Mesodermal cell (in vitro differentiated cells): ENCODE results near the gene LDLRAD4.

ENCODE experiments used
- H3K27ac ChIP-seq: 2 replicates; pipeline ENCODE4 v1.7.0; 2013; ENCODE audit warnings: mild to moderate bottlenecking, low read depth, low read length, moderate library complexity; ENCODE audit not compliant: severe bottlenecking
- H3K36me3 ChIP-seq: 2 replicates; pipeline ENCODE4 v1.7.1; 2013; ENCODE audit warnings: mild to moderate bottlenecking, low read length, moderate library complexity; ENCODE audit not compliant: control insufficient read depth, insufficient read depth
- H3K4me1 ChIP-seq: one replicate; pipeline ENCODE4 v1.7.1; 2013; ENCODE audit warnings: mild to moderate bottlenecking, low read length; ENCODE audit not compliant: insufficient read depth, control insufficient read depth, poor library complexity, severe bottlenecking
- H3K4me3 ChIP-seq: 2 replicates; pipeline ENCODE4 v1.7.0; 2013; ENCODE audit warnings: low read length, control low read depth, mild to moderate bottlenecking; ENCODE audit not compliant: insufficient read depth, poor library complexity, severe bottlenecking; ENCODE audit errors: extremely low read depth
- H3K9me3 ChIP-seq: 2 replicates; pipeline ENCODE4 v1.7.1; 2013; ENCODE audit warnings: mild to moderate bottlenecking, low read length, moderate library complexity; ENCODE audit not compliant: control insufficient read depth
- WGBS, 2 experiments: methylation state at CpG; one replicate each; pipeline ENCODE4 v1.1.5; 2013; ENCODE audit warnings: missing lambda C conversion rate in 2 of 2; ENCODE audit not compliant: insufficient coverage in 2 of 2; 5-methylcytosine and 5-hydroxymethylcytosine counted together

The LDLRAD4 gene

GRCh38 chr18:13619505-13620205, 401.1 kb downstream of the LDLRAD4 start:
- no peaks in the 10 kb centered on the region for H3K36me3 ChIP-seq
- no peak overlapping the region for H3K27ac ChIP-seq
- H3K9me3 ChIP-seq: no peaks in the 10 kb centered on the region
- H3K4me3 ChIP-seq: no peak overlapping the region
- no peaks in the 10 kb centered on the region for H3K4me1 ChIP-seq
- 90 to 94% methylated on average over 12 to 16 of the region's 20 CpGs for WGBS, 2 experiments

- H3K4me3 ChIP-seq: no peak overlapping the region
Measured at GRCh38 chr18:13620206-13620672, 401.7 kb downstream of the LDLRAD4 start.

DNA sequence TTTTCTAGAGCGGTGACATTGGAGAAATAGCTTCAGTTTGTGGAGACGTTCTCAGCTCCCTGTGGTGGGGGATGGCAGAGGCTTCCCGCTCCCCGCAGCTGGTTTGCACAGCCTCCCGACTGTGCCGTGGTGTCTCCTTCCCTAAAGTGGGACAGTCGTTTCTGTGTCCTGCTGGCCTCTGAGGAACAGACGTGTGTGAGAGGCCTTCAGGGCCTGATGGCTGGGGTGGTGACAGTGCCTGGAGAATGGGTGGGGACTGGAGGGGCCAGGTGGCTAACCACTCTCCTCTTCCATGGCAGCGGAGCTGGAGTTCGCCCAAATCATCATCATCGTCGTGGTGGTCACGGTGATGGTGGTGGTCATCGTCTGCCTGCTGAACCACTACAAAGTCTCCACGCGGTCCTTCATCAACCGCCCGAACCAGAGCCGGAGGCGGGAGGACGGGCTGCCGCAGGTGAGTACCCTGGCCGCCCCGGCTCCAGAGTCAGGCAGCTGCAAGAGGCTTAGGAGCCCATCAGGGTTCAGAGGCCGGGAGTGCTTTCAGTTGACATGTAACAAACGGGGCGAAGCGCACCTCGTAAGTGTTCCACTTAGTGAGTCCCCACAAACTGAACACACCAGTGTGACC, 402.4 kb downstream of the LDLRAD4 start:
- Histone ChIP-seq H3K9me3 (no peaks in the 10 kb centered on the region), H3K4me3 (no peak overlapping the region)

More at GRCh38 chr18:13620206-13620672, 401.7 kb downstream of the LDLRAD4 start:
- Histone ChIP-seq H3K36me3 (no peaks in the 10 kb centered on the region), H3K9me3 (no peaks in the 10 kb centered on the region), H3K4me1 (no peaks in the 10 kb centered on the region), H3K27ac (no peak overlapping the region)
- 92 to 95% methylated on average over 7 to 9 of the region's 10 CpGs for WGBS, 2 experiments

DNA sequence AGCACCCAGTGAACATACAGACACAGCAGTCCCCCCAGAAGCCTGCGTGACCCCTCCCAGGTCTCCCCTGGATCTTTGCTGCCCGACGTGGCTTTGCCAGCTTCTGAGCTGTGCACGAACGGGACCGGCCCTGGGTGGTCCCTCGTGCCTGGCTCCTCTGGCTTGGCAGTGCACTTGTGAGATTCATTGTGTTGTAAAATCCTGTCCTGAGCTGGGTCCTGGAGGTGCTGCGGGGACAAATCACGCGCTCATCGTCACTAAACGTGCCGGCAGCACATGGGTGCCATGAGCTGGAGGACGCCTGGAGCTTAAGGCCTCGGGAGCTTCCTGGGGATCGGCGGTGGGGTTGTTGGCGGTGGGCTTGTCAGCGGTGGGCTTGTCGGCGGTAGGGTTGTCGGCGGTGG, 402.9 kb downstream of the LDLRAD4 start:
- Histone ChIP-seq H3K27ac (no peak overlapping the region), H3K4me1 (no peaks in the 10 kb centered on the region), H3K9me3 (no peaks in the 10 kb centered on the region), H3K36me3 (no peaks in the 10 kb centered on the region), H3K4me3 (no peak overlapping the region)
- 92 to 93% methylated on average over 13 to 15 of the region's 23 CpGs for WGBS, 2 experiments

More for the DNA sequence above, 402.4 kb downstream of the LDLRAD4 start:
- no peak overlapping the region for H3K27ac ChIP-seq
- no peaks in the 10 kb centered on the region for H3K36me3 ChIP-seq
- WGBS, 2 experiments: 93 to 95% methylated on average over 27 to 28 of the region's 29 CpGs
- H3K4me1 ChIP-seq: no peaks in the 10 kb centered on the region

DNA sequence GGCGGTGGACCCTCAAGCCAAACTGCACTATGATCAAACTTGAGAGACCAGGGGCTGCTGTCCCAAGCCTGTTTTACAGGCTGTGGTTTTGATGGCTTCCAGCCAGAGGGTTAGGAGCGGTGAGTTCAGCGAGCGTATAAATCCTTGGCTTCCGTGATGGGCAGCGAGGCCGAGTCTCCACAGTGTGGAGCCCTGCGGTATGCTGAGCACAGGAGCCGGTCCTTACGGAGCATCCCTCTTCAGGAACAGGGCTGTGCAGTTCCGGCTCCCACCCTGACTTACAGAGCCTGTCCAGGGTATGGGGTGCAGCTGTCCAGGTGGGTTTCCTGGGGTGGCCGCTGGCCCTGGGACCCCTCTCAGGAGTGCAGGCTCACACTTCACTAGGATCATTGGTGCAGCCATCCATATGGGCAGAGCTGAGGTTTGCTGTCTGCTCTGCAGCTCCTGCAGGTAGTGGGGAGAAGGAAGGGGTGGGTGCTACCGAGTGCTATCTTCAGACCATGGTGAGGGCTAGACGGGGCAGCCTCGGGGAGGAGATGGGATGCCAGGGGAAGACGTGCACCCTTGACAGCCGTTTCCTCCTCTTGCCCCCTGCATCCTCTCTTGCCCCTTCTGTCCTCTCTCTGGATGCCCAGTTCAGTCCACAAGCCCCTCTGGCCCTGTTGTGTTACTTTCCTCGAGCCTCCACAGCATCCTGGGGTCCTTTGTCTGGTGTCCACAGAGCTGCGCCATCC, 403.5 kb downstream of the LDLRAD4 start:
- Histone ChIP-seq H3K9me3 (no peaks in the 10 kb centered on the region), H3K4me3 (no peak overlapping the region), H3K36me3 (no peaks in the 10 kb centered on the region), H3K4me1 (no peaks in the 10 kb centered on the region), H3K27ac (no peak overlapping the region)
- WGBS, 2 experiments: 92 to 95% methylated on average over 16 to 19 of the region's 19 CpGs

- Histone ChIP-seq H3K4me1 (no peaks in the 10 kb centered on the region), H3K4me3 (no peak overlapping the region), H3K27ac (no peak overlapping the region), H3K36me3 (no peaks in the 10 kb centered on the region), H3K9me3 (no peaks in the 10 kb centered on the region)
- WGBS, 2 experiments: 93 to 95% methylated on average over 7 to 8 of the region's 8 CpGs
Measured at GRCh38 chr18:13622751-13623150, 404.2 kb downstream of the LDLRAD4 start.

DNA sequence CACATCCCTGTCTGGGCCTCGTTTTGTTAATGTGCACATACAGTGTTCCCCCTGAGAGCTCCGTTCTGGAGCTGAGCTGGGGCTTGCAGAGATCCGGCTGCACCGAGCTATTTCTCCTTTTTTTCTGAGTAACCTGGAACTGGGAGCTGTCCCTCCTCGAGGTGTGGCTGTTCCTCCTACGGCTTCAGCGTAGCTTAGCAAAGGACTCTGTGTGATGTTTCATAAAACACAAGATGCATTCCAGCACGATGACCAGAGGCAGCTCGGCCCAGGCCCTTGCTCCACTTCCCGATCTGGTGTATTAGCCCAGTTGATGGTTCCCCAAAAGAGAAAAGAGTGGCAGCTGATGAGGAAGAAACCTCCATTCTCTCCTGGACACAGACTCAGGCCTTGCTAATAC, 404.8 kb downstream of the LDLRAD4 start:
- Histone ChIP-seq H3K9me3 (no peaks in the 10 kb centered on the region), H3K4me1 (no peaks in the 10 kb centered on the region), H3K4me3 (no peak overlapping the region), H3K36me3 (no peaks in the 10 kb centered on the region), H3K27ac (no peak overlapping the region)
- WGBS, 2 experiments: 76 to 80% methylated on average over 9 to 10 of the region's 10 CpGs

DNA sequence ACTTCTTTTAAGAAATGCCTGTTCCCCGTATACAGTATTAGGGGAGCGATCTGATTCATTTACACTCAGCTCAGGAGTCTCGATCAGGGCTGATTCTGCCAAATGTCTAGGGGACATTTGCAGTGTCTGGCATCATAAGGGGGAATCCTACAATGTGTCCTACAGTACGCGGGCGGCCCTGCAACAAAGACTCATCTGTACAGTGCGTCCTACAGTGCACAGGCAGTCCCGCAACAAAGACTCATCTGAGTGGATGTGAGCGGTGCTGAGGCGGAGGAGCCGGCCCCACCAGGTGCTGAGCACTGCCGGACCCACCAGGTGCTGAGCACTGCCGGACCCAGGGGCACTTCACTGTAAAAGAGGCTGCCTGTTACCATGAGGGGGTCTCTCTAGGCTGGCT, 405.3 kb downstream of the LDLRAD4 start:
- Histone ChIP-seq H3K36me3 (no peaks in the 10 kb centered on the region), H3K4me3 (no peak overlapping the region), H3K27ac (no peak overlapping the region), H3K9me3 (no peaks in the 10 kb centered on the region), H3K4me1 (no peaks in the 10 kb centered on the region)
- WGBS, 2 experiments: 92 to 93% methylated on average over 11 to 13 of the region's 13 CpGs

DNA sequence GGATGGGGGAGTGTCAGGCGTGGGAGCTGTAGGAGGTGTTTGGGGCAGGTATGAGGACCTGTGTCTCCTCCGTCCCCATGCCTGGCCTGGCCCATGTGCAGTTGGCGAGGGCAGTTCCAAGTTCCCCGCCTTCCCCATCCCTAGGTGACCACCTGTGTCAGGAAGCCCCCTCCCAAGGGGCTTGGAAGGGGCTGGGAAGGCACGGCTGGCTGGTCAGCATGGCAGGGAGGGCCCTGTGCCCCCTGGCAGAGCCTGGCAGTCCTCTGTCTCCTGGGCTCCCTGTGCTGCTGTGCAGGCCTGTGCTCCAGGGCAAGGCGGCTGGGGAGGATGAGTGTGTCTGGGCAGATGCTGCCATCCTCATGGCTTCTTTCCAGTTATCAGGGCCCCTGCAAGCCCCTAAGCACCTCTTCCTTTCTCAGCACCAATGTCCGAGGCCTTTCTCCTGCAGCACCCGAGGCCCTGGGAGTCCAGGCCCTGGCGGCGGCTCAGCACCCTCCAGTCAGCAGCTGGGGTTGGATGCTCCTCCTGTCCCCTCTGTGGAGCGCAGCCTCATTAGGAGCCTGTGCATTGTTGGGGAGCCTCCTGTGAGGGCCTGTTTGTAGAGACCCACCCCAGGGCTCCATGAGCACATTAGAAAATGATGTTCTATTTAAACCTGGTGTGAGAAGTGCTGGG, 406.1 kb downstream of the LDLRAD4 start:
- no peak overlapping the region for H3K4me3 ChIP-seq
- WGBS, 2 experiments: 86 to 90% methylated on average over 6 to 10 of the region's 11 CpGs
- H3K4me1 ChIP-seq: no peaks in the 10 kb centered on the region
- no peaks in the 10 kb centered on the region for H3K9me3 ChIP-seq
- H3K27ac ChIP-seq: no peak overlapping the region
- no peaks in the 10 kb centered on the region for H3K36me3 ChIP-seq

DNA sequence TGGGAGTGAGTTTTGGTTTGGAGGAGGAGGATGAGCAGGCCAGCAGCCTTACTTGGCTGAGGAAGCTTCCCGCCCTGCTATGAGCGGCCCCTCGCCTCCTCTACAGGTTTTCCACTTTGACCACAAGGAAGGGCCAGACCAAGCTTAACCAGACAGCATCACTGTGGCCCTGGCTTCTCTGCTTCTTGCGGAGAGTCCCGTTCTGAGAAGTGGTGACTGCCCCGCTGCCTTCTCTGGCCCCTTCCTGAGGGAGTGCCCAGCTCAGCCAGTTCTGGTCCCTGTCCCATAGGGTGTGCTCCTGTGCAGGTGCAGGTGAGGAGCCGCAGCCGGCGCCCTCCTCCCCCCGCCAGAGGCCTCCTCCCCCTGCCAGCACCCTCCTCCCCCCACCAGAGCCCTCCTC, 406.8 kb downstream of the LDLRAD4 start:
- Histone ChIP-seq H3K27ac (no peak overlapping the region), H3K36me3 (no peaks in the 10 kb centered on the region)
- WGBS, 2 experiments: 82 to 92% methylated on average over 6 of the region's 10 CpGs

More for the DNA sequence above, 406.8 kb downstream of the LDLRAD4 start:
- Histone ChIP-seq H3K4me3 (no peak overlapping the region), H3K9me3 (no peaks in the 10 kb centered on the region), H3K4me1 (no peaks in the 10 kb centered on the region)
